HepG2 (cell line): Measurements from ENCODE around the gene HPD. TPM values are rescaled to one million over a fixed set of nuclear protein-coding genes. Genes with fewer than 3 reads are reported as not detected.

ENCODE experiments used
- ATAC-seq: fragments of 200-7000 bp; cut with Tn5 transposase; 3 replicates; pipeline ENCODE4 v1.9.1; 2020; ENCODE audit warnings: mild to moderate bottlenecking, moderate library complexity
- BruUV-seq: library from RNA; stranded (reverse); fragments of 400-500 nt; replicated peaks from 2 replicates; lab custom pipeline; 2021; lab: Mats Ljungman, UMichigan
- CTCF ChIA-PET: fragments of 300-600 bp; formaldehyde crosslinking; extraction: SDS; loops from one replicate; lab custom pipeline; 2021; ENCODE audit warnings: low total read pairs, inconsistent platforms, low intra/inter-chr PET ratio; lab: Yijun Ruan, JAX
- POLR2A ChIA-PET: fragments of 350-600 bp; sonication (Branson Sonifier 250); formaldehyde crosslinking; loops from one replicate; lab custom pipeline; 2020; ENCODE audit warnings: antibody characterized with exemption, inconsistent platforms; lab: Yijun Ruan, JAX
- DNase-seq: peaks from one replicate; pipeline ENCODE4 v3.0.0-alpha.2; 2015; ENCODE audit warnings: low spot score
- FAIRE-seq: peaks from 3 replicates; lab custom pipeline; 2011; peaks lifted over from hg19 to GRCh38; lab: Jason Lieb, UNC
- H2AFZ ChIP-seq: one replicate; pipeline ENCODE4 v1.6.1; 2011; ENCODE audit warnings: low read length, inconsistent platforms
- H3K27ac ChIP-seq: fragments of 300-600 bp; 3 replicates; pipeline ENCODE4 v1.8.0; 2011; ENCODE audit warnings: mixed run types, mild to moderate bottlenecking, mixed read lengths, low read length, inconsistent platforms; ENCODE audit not compliant: insufficient read depth; ENCODE audit errors: extremely low read length
- H3K27me3 ChIP-seq, 2 experiments: fragments of 200-600 bp in 1 of 2; 2 replicates in 1 of 2; 3 replicates in 1 of 2; pipeline versions ENCODE4 v1.6.0 to v1.8.0; 2011; ENCODE audit warnings: low read length in 2 of 2, mild to moderate bottlenecking in 2 of 2, moderate library complexity in 2 of 2, inconsistent platforms in 1 of 2; ENCODE audit not compliant: insufficient read depth in 2 of 2, control insufficient read depth in 1 of 2
- H3K36me3 ChIP-seq, 2 experiments: fragments of 200-600 bp in 1 of 2; replicated peaks in 1 of 2; 2 replicates in 1 of 2; 3 replicates in 1 of 2; pipeline versions ENCODE4 v1.5.1 to v1.8.0; 2011; ENCODE audit warnings: low read length in 2 of 2, inconsistent platforms in 1 of 2; ENCODE audit not compliant: insufficient read depth in 2 of 2, control insufficient read depth in 1 of 2
- H3K4me1 ChIP-seq: 2 replicates; pipeline ENCODE4 v1.5.1; 2012; ENCODE audit warnings: low read length, inconsistent platforms; ENCODE audit not compliant: insufficient read depth
- H3K4me2 ChIP-seq: 2 replicates; pipeline ENCODE4 v1.6.0; 2011; ENCODE audit warnings: low read depth, low read length, inconsistent platforms
- H3K4me3 ChIP-seq, 3 experiments: fragments of 200-600 bp in 1 of 3; sonication (generic), shearing (Covaris generic) in 1 of 3; replicated peaks in 1 of 3; 2 replicates each; pipeline ENCODE4 v1.5.1; 2011 to 2016; ENCODE audit warnings: low read length in 3 of 3, inconsistent platforms in 2 of 3, low read depth in 2 of 3, mild to moderate bottlenecking in 2 of 3, control low read depth in 1 of 3, mixed read lengths in 1 of 3; ENCODE audit not compliant: insufficient read depth in 1 of 3
- H3K79me2 ChIP-seq: one replicate; pipeline ENCODE4 v1.6.1; 2011; ENCODE audit warnings: low read length, inconsistent platforms; ENCODE audit not compliant: insufficient read depth
- H3K9ac ChIP-seq: 2 replicates; pipeline ENCODE4 v1.6.0; 2011; ENCODE audit warnings: mild to moderate bottlenecking, low read depth, low read length, inconsistent platforms; ENCODE audit not compliant: insufficient read depth
- H3K9me3 ChIP-seq: 2 replicates; pipeline ENCODE4 v1.5.1; 2012; ENCODE audit warnings: mild to moderate bottlenecking, low read length
- H4K20me1 ChIP-seq: 2 replicates; pipeline ENCODE4 v1.6.0; 2011; ENCODE audit warnings: inconsistent platforms, mild to moderate bottlenecking, low read length, moderate library complexity; ENCODE audit not compliant: insufficient read depth
- PRDM15 ChIP-seq: sonication (generic); formaldehyde crosslinking; IDR thresholded peaks from 2 replicates; pipeline ENCODE4 v1.4.0; 2020; ENCODE audit warnings: missing genetic modification reagents
- YY1 ChIP-seq: IDR thresholded peaks from 2 replicates; pipeline ENCODE4 v1.6.1; 2011; ENCODE audit warnings: low read length, low read depth, moderate library complexity, mild to moderate bottlenecking; ENCODE audit not compliant: insufficient read depth, insufficient replicate concordance
- ZNF24 ChIP-seq: fragments of 450-650 bp; IDR thresholded peaks from 2 replicates; pipeline ENCODE4 v1.6.1; 2017; ENCODE audit warnings: antibody characterized with exemption, mild to moderate bottlenecking
- ZNF564 ChIP-seq: sonication (generic); formaldehyde crosslinking; IDR thresholded peaks from 2 replicates; pipeline ENCODE4 v1.8.1; 2023; ENCODE audit warnings: mild to moderate bottlenecking, missing genetic modification reagents
- whole genome bisulfite sequencing: methylation state at CpG from one replicate; pipeline ENCODE4 v1.1.6; 2017; ENCODE audit warnings: low lambda C conversion rate; 5-methylcytosine and 5-hydroxymethylcytosine counted together
- in situ Hi-C: cut with HindIII; loops from 2 replicates; pipeline ENCODE4 v1.10.0; 2017; ENCODE audit warnings: low pct_unique_long_range_greater_than_20kb; ENCODE audit not compliant: extremely low pct_ligation_motif_present
- intact Hi-C: fragments of 100-400 bp; cut with micrococcal nuclease; formaldehyde crosslinking; loops from one replicate; pipeline ENCODE4 v1.10.0; 2022; ENCODE audit not compliant: unreplicated experiment
- polyA plus RNA-seq, 8 experiments: library from polyadenylated mRNA; depleted of rRNA in 3 of 8; stranded (reverse) in 7 of 8; unstranded in 1 of 8; fragments of >200 nt; fragmentation: Illumina TruSeq in 4 of 8; extraction: Trizol in 4 of 8; gene quantifications; 2 replicates each; pipeline versions ENCODE4 v1.2.1 to v1.2.3, GENCODE V29; 2011 to 2016; ENCODE audit warnings: low read depth in 4 of 8, missing spikeins in 1 of 8, mixed read lengths in 1 of 8; ENCODE audit not compliant: insufficient read depth in 1 of 8
- total RNA-seq, 5 experiments: library from RNA; depleted of rRNA; stranded (reverse); fragments of >200 nt; fragmentation: Illumina TruSeq; extraction: Trizol; gene quantifications; 2 replicates each; pipeline ENCODE4 v1.2.3, GENCODE V29; 2016; ENCODE audit warnings: low read depth in 1 of 5

Gene HPD
- total and polyA plus RNA-seq, 2 of the 13 experiments (the other 11 are each of a cell fraction or from before 2014, with no cell fraction given): 120 to 195 TPM

- no peaks in the 10 kb centered on the region for H4K20me1 ChIP-seq
- no peaks in the 10 kb centered on the region for H3K27me3 ChIP-seq
- H3K9me3 ChIP-seq: no peaks in the 10 kb centered on the region
- no TSS peak for BruUV-seq
- 52% methylated on average over 10 of the region's 10 CpGs for WGBS
- H3K36me3 ChIP-seq: no peaks in the 10 kb centered on the region; a peak in 1 of 5 replicates
- DNase-seq (no peak), ATAC-seq (no peak), FAIRE-seq (no peak)
- intact Hi-C loops (no loop called here), in situ Hi-C loops (no loop called here)
- POLR2A ChIA-PET: interaction anchor here (1.3 to 14.0 kb wide), 3 partner anchors 8 to 112 kb away, joined by 3 to 393 read pairs (median 27); partner anchors contain the start of genes PSMD9 and SETD1B
- peaks cover 60% of the 10 kb centered on the region for H3K4me1 ChIP-seq
- H3K4me3 ChIP-seq: peak overlapping the region; percentile 40 to 79 (median 71)
- CTCF ChIA-PET: interaction anchor here (1.5 kb wide), 1 partner anchor 13 kb away, joined by 5 read pairs; no protein-coding TSS in a partner anchor
- peak overlapping the region; percentile 99 for H3K27ac ChIP-seq
- H2AFZ ChIP-seq: no peak overlapping the region
- H3K9ac ChIP-seq: peak overlapping the region; percentile 62
- TF ChIP-seq ZNF564 (CRISPR knock-in tag) (0 out of 2 replicates have a peak, but pooled peaks have one; percentile 39), YY1 (no peak), ZNF24 (no peak), PRDM15 (CRISPR knock-in tag) (0 out of 2 replicates have a peak, but pooled peaks have one; percentile 35)
- peaks cover 51% of the 10 kb centered on the region for H3K79me2 ChIP-seq
- peak overlapping the region; percentile 96 for H3K4me2 ChIP-seq
These were observed 59.9 kb downstream of the HPD start for GRCh38 chr12:121798787-121799155.
